Measurements from ENCODE around the gene SERP2. TPM values are rescaled to one million over a fixed set of nuclear protein-coding genes. Genes with fewer than 3 reads are reported as not detected.
A peak's percentile ranks its signal among the peaks of the same experiment; 100 is the strongest.

SERP2 gene
- total RNA-seq, 1 donor from 2014 or later, result 2.8 TPM

- intact Hi-C loops (cut with DNase I), result loop anchor here (10.0 kb wide), 2 partner anchors 198 to 528 kb away; no protein-coding TSS in a partner anchor
- no peak overlapping the region for H3K27ac ChIP-seq
Observed at GRCh38 chr13:44432650-44433049, 59.0 kb downstream of the SERP2 start.

GRCh38 chr13:44433863-44434765 lies 60.5 kb downstream of the SERP2 start:
- Histone ChIP-seq H3K4me1 (peaks cover 16% of the 10 kb centered on the region), H3K27ac (peak overlapping the region; percentile 96)
- intact Hi-C loops (cut with DNase I), result loop anchor here (10.0 kb wide), 2 partner anchors 199 to 529 kb away; no protein-coding TSS in a partner anchor

More at GRCh38 chr13:44432650-44433049, 59.0 kb downstream of the SERP2 start:
- Histone ChIP-seq H3K9me3 (no peaks in the 10 kb centered on the region), H3K4me1 (peaks cover 14% of the 10 kb centered on the region), H3K36me3 (peaks cover 20% of the 10 kb centered on the region), H3K4me3 (peak overlapping the region; percentile 87), H3K27me3 (no peaks in the 10 kb centered on the region)
- DNase-seq, result no peak
- TF ChIP-seq CTCF (IDR thresholded peaks at IDR 0.05), result no peak
- ATAC-seq, result no peak

GRCh38 chr13:44434766-44435141 lies 61.1 kb downstream of the SERP2 start:
- peak overlapping the region; percentile 96 for H3K27ac ChIP-seq
- intact Hi-C loops (cut with DNase I), result loop anchor here (5.0 to 10.0 kb wide), 3 partner anchors 200 to 530 kb away; no protein-coding TSS in a partner anchor
- no peaks in the 10 kb centered on the region for H3K27me3 ChIP-seq
- no peak for DNase-seq
- H3K9me3 ChIP-seq, result no peaks in the 10 kb centered on the region
- H3K4me1 ChIP-seq, result peaks cover 21% of the 10 kb centered on the region
- ATAC-seq, result no peak
- peaks cover 20% of the 10 kb centered on the region for H3K36me3 ChIP-seq
- H3K4me3 ChIP-seq, result peak overlapping the region; percentile 87
- no peak for TF ChIP-seq CTCF (IDR thresholded peaks at IDR 0.05)

More at GRCh38 chr13:44433863-44434765, 60.5 kb downstream of the SERP2 start:
- TF ChIP-seq CTCF (IDR thresholded peaks at IDR 0.05), result no peak
- DNase-seq (no peak), ATAC-seq (no peak)
- Histone ChIP-seq H3K36me3 (peaks cover 20% of the 10 kb centered on the region), H3K4me3 (peak overlapping the region; percentile 87), H3K27me3 (no peaks in the 10 kb centered on the region), H3K9me3 (no peaks in the 10 kb centered on the region)

GRCh38 chr13:44435142-44435918 lies 61.7 kb downstream of the SERP2 start:
- no peak for TF ChIP-seq CTCF (IDR thresholded peaks at IDR 0.05)
- peak overlapping the region; percentile 96 for H3K27ac ChIP-seq
- ATAC-seq, result peak; percentile 88

GRCh38 chr13:44435919-44436510 lies 62.4 kb downstream of the SERP2 start:
- no peak for TF ChIP-seq CTCF (IDR thresholded peaks at IDR 0.05)
- Histone ChIP-seq H3K27me3 (no peaks in the 10 kb centered on the region), H3K36me3 (peaks cover 20% of the 10 kb centered on the region), H3K27ac (peak overlapping the region; percentile 96), H3K4me3 (peak overlapping the region; percentile 87), H3K4me1 (peaks cover 26% of the 10 kb centered on the region), H3K9me3 (no peaks in the 10 kb centered on the region)
- DNase-seq (no peak), ATAC-seq (no peak)
- intact Hi-C loops (cut with DNase I), result loop anchor here (5.0 to 10.0 kb wide), 3 partner anchors 201 to 531 kb away; no protein-coding TSS in a partner anchor

More at GRCh38 chr13:44435142-44435918, 61.7 kb downstream of the SERP2 start:
- Histone ChIP-seq H3K36me3 (peaks cover 20% of the 10 kb centered on the region), H3K4me3 (peak overlapping the region; percentile 87), H3K4me1 (peaks cover 26% of the 10 kb centered on the region), H3K27me3 (no peaks in the 10 kb centered on the region), H3K9me3 (no peaks in the 10 kb centered on the region)
- intact Hi-C loops (cut with DNase I), result loop anchor here (5.0 to 10.0 kb wide), 3 partner anchors 201 to 531 kb away; no protein-coding TSS in a partner anchor
- peak; percentile 96 for DNase-seq
